T-helper 1 cell treated with Interleukin-12 subunit alpha and Interleukin-12 subunit beta and Interleukin-4 antibody, amounts not matched to agents 30 ng/mL and 1 ng/mL, for 36 hours (primary cell): Measurements from ENCODE around the gene RESP18. TPM values are rescaled to one million over a fixed set of nuclear protein-coding genes. Genes with fewer than 3 reads are reported as not detected.

Source experiments
- intact Hi-C: fragments of 100-400 bp; cut with micrococcal nuclease; formaldehyde crosslinking; loops from one replicate; pipeline ENCODE4 v1.15.1; 2024
- total RNA-seq: library from RNA; stranded (reverse); gene quantifications from 2 replicates; pipeline ENCODE4 v1.2.3, GENCODE V29; 2022

RESP18 gene
- total RNA-seq, 1 donor from 2014 or later = not detected

GRCh38 chr2:219279151-219279915, 53.2 kb downstream of the RESP18 start, which contains the start of gene DNAJB2:
Gene DNAJB2, plus strand, starts transcription at chr2:219279366. Its CDS starts 468 bp downstream, at chr2:219279834.
- intact Hi-C loops = loop anchor here (1.0 to 5.0 kb wide), 20 partner anchors 16 to 1009 kb away; partner anchors contain the start of genes AAMP, ABCB6, ANKZF1 and ATG9A

GRCh38 chr2:219278655-219279150, 53.8 kb downstream of the RESP18 start:
- intact Hi-C loops = loop anchor here (1.0 to 5.0 kb wide), 20 partner anchors 17 to 1008 kb away; partner anchors contain the start of genes AAMP, ABCB6, ANKZF1 and ATG9A

DNA sequence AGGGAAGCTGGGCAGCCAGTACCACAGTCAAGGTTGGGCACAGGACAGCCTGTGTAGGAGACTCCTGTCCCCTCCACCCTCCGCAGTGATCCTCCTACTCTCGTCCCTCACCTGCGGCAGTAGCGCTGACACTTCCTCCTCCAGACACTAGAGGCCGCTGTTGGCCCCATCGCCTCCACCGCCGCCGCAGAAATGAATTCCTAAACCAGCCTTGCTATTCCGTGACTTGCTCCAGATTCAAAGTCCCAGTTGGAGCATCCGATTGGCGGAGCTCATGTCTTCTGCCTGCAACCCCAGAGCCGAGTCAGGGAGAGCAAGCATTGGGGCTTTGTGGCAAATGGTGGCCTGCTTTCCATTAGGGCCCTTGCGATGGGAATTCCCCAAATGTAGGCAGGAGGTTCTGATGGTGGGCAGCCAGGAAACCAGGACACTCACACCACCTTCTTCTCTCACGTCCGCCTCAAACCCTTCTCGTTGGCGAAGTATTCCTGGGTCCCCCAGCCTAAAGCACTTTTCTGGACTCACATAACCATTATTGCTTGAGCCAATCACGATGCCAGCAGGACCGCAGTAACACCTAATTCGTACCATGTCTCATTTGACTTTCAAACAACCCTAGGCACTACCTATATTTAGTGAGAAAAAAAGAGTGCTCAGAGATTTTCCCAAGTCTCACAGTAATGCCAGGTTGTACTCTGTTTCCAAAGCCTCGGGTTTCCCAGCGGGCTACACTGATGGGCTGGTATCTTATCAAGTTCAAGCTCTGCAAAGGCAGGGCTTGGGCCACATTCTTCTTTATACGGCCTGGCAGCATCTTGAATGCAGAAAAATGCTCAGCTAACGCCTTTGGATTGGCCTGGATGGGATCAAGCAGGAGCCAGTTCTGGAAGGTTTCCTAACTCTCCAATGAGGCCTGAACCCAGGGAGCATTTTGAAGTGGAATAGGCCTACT, 54.6 kb downstream of the RESP18 start:
- intact Hi-C loops = loop anchor here (2.0 to 5.0 kb wide), 2 partner anchors 264 to 879 kb away; partner anchors contain the start of genes CHPF, CTDSP1 and TMEM198

Other genes starting within 250 kb of the RESP18 start
- gene NHEJ1, start 171.9 kb downstream of the RESP18 start, total RNA-seq = 17.1 and 20.4 TPM in 2 replicates
- 1.8 and 2.5 TPM in 2 replicates for gene SLC23A3, start 162.7 kb downstream of the RESP18 start, total RNA-seq
- 82.8 and 84.3 TPM in 2 replicates for gene CNPPD1, start 155.8 kb downstream of the RESP18 start, total RNA-seq
- 84.1 and 94.7 TPM in 2 replicates for gene RETREG2, start 154.5 kb downstream of the RESP18 start, total RNA-seq
- 44.2 and 56.1 TPM in 2 replicates for gene ZFAND2B, start 126.0 kb downstream of the RESP18 start, total RNA-seq
- gene ABCB6, start 113.8 kb downstream of the RESP18 start, total RNA-seq = 22.7 and 25.5 TPM in 2 replicates
- 52.7 and 63.0 TPM in 2 replicates for gene ATG9A, start 103.1 kb downstream of the RESP18 start, total RNA-seq
- 91.4 and 91.9 TPM in 2 replicates for gene ANKZF1, start 102.9 kb downstream of the RESP18 start, total RNA-seq
- gene GLB1L, start 87.3 kb downstream of the RESP18 start, total RNA-seq = 5.3 and 5.4 TPM in 2 replicates
- 32.3 and 34.2 TPM in 2 replicates for gene STK16, start 87.3 kb downstream of the RESP18 start, total RNA-seq
- 0.17 TPM in 1 of 2 replicates, not detected in the other for gene TUBA4B, start 79.5 kb downstream of the RESP18 start, total RNA-seq
- 290 and 312 TPM in 2 replicates for gene TUBA4A, start 78.8 kb downstream of the RESP18 start, total RNA-seq
- 46.7 and 53.0 TPM in 2 replicates for gene DNAJB2, start 53.4 kb downstream of the RESP18 start, total RNA-seq
- gene PTPRN, start 23.3 kb downstream of the RESP18 start, total RNA-seq = not detected in 2 replicates
- gene DNPEP, start 55.2 kb upstream of the RESP18 start, total RNA-seq = 78.3 and 81.0 TPM in 2 replicates
- not detected in 2 replicates for gene DES, start 85.6 kb upstream of the RESP18 start, total RNA-seq
- gene SPEG, start 102.1 kb upstream of the RESP18 start, total RNA-seq = 0.05 and 0.39 TPM in 2 replicates
- gene GMPPA, start 166.1 kb upstream of the RESP18 start, total RNA-seq = 54.0 and 55.0 TPM in 2 replicates
- not detected in 2 replicates for gene ASIC4, start 181.7 kb upstream of the RESP18 start, total RNA-seq
- gene CHPF, start 211.1 kb upstream of the RESP18 start, total RNA-seq = 19.5 and 21.1 TPM in 2 replicates
- gene TMEM198, start 211.3 kb upstream of the RESP18 start, total RNA-seq = 1.0 and 1.3 TPM in 2 replicates
- gene OBSL1, start 238.8 kb upstream of the RESP18 start, total RNA-seq = 0.12 and 0.25 TPM in 2 replicates
- not detected in 2 replicates for gene INHA, start 239.6 kb upstream of the RESP18 start, total RNA-seq